ENCODE data around the gene NOM1. TPM values are rescaled to one million over a fixed set of nuclear protein-coding genes. Genes with fewer than 3 reads are reported as not detected.
"Not testable (repeated sequence)": the region's sequence is repeated elsewhere in the genome, so short reads cannot be mapped to it uniquely, and the experiment has no call there.

Gene NOM1
- polyA plus RNA-seq = 10 to 100 TPM in 1 of 4 donors, 1 to 10 TPM in 3; 3.6 to 19.7 (median 7.2) TPM
- long read RNA-seq, donor 1, full-length matches to known transcripts = 1 of 1 reads
- long read RNA-seq, donor 1, partial matches to known transcripts = 0 of 1 reads
- long read RNA-seq, donor 1, other reads (novel, unspliced or antisense) = 0 of 1 reads
- long read RNA-seq, donor 2 = 0 reads
- long read RNA-seq, donor 3 = 0 reads
- long read RNA-seq, donor 4 = 0 reads
- long read RNA-seq, donor 5 = 0 reads
- long read RNA-seq, donor 6 = 0 reads
- long read RNA-seq, donor 7 = 0 reads
- long read RNA-seq, donor 8 = 0 reads
- long read RNA-seq, donor 9, full-length matches to known transcripts = 1 of 1 reads
- long read RNA-seq, donor 9, partial matches to known transcripts = 0 of 1 reads
- long read RNA-seq, donor 9, other reads (novel, unspliced or antisense) = 0 of 1 reads
- long read RNA-seq, donor 10, full-length matches to known transcripts = 1 of 1 reads
- long read RNA-seq, donor 10, partial matches to known transcripts = 0 of 1 reads
- long read RNA-seq, donor 10, other reads (novel, unspliced or antisense) = 0 of 1 reads

GRCh38 chr7:156949541-156950380 lies at the start of gene NOM1:
Gene NOM1, plus strand, starts transcription at chr7:156949712. Its CDS starts 26 bp downstream, at chr7:156949738.
- 0% methylated on average over 85 to 115 of the region's 115 CpGs for WGBS, 3 donors
- peak within 1 kb of the TSS; percentile 69 to 96 (median 77) for H3K4me3 ChIP-seq (ENCODE audit: low read depth in 1 of 3, low read length in 3 of 3)
- H3K27me3 ChIP-seq (ENCODE audit: control insufficient read depth in 3 of 3, insufficient read depth in 3 of 3, low read length in 3 of 3) = peaks cover 0 to 6% (median 1%) of the 10 kb centered on the region in 3 donors
- H3K36me3 ChIP-seq (ENCODE audit: control insufficient read depth in 3 of 3, insufficient read depth in 2 of 3, low read depth in 1 of 3, low read length in 3 of 3) = peaks cover 8 to 15% (median 10%) of the 10 kb centered on the region in 3 donors
- FAIRE-seq (no peak), DNase-seq (peak; percentile 83 to 95)
- peak within 1 kb of the TSS in 1 of 3 donors; percentile 66 for H3K27ac ChIP-seq (ENCODE audit: low read depth in 1 of 3, low read length in 2 of 3)
- peaks cover 0 to 9% (median 5%) of the 10 kb centered on the region in 3 donors for H3K4me1 ChIP-seq (ENCODE audit: control insufficient read depth in 3 of 3, insufficient read depth in 2 of 3, low read depth in 1 of 3, low read length in 2 of 3)
- H3K9me3 ChIP-seq (ENCODE audit: control insufficient read depth in 2 of 2, insufficient read depth in 1 of 2, low read depth in 1 of 2, low read length in 1 of 2) = no peaks in the 10 kb centered on the region

- DNase-seq; FAIRE-seq; H3K27me3 ChIP-seq (ENCODE audit: control insufficient read depth in 3 of 3, insufficient read depth in 3 of 3, low read length in 3 of 3); H3K4me3 ChIP-seq (ENCODE audit: low read depth in 1 of 3, low read length in 3 of 3); H3K9me3 ChIP-seq (ENCODE audit: control insufficient read depth in 2 of 2, insufficient read depth in 1 of 2, low read depth in 1 of 2, low read length in 1 of 2); H3K27ac ChIP-seq (ENCODE audit: low read depth in 1 of 3, low read length in 2 of 3); H3K36me3 ChIP-seq (ENCODE audit: control insufficient read depth in 3 of 3, insufficient read depth in 2 of 3, low read depth in 1 of 3, low read length in 3 of 3); H3K4me1 ChIP-seq (ENCODE audit: control insufficient read depth in 3 of 3, insufficient read depth in 2 of 3, low read depth in 1 of 3, low read length in 2 of 3): not testable (repeated sequence)
- WGBS, 3 donors = 68 to 88% (median 72%) methylated on average over 9 of the region's 9 CpGs
Measured at GRCh38 chr7:156900093-156900492, 49.4 kb upstream of the NOM1 start.

- 28 to 51% (median 36%) methylated on average over 10 of the region's 10 CpGs for WGBS, 3 donors
- no peak for FAIRE-seq
- peaks cover 0 to 5% (median 0%) of the 10 kb centered on the region in 3 donors for H3K27me3 ChIP-seq (ENCODE audit: control insufficient read depth in 3 of 3, insufficient read depth in 3 of 3, low read length in 3 of 3)
- no peak for DNase-seq
- no peaks in the 10 kb centered on the region for H3K4me1 ChIP-seq (ENCODE audit: control insufficient read depth in 3 of 3, insufficient read depth in 2 of 3, low read depth in 1 of 3, low read length in 2 of 3)
- no peak overlapping the region for H3K4me3 ChIP-seq (ENCODE audit: low read depth in 1 of 3, low read length in 3 of 3)
- H3K9me3 ChIP-seq (ENCODE audit: control insufficient read depth in 2 of 2, insufficient read depth in 1 of 2, low read depth in 1 of 2, low read length in 1 of 2) = no peaks in the 10 kb centered on the region
- H3K27ac ChIP-seq (ENCODE audit: low read depth in 1 of 3, low read length in 2 of 3) = peak overlapping the region in 1 of 3 donors; percentile 49
- no peaks in the 10 kb centered on the region for H3K36me3 ChIP-seq (ENCODE audit: control insufficient read depth in 3 of 3, insufficient read depth in 2 of 3, low read depth in 1 of 3, low read length in 3 of 3)
Measured at GRCh38 chr7:156903232-156903909, 46.1 kb upstream of the NOM1 start.

GRCh38 chr7:156906200-156906649 lies 43.3 kb upstream of the NOM1 start:
- H3K9me3 ChIP-seq (ENCODE audit: control insufficient read depth in 2 of 2, insufficient read depth in 1 of 2, low read depth in 1 of 2, low read length in 1 of 2) = no peaks in the 10 kb centered on the region
- 69 to 81% (median 78%) methylated on average over 4 of the region's 4 CpGs for WGBS, 3 donors
- no peak overlapping the region for H3K4me3 ChIP-seq (ENCODE audit: low read depth in 1 of 3, low read length in 3 of 3)
- no peak overlapping the region for H3K27ac ChIP-seq (ENCODE audit: low read depth in 1 of 3, low read length in 2 of 3)
- FAIRE-seq (no peak), DNase-seq (no peak)
- no peaks in the 10 kb centered on the region for H3K27me3 ChIP-seq (ENCODE audit: control insufficient read depth in 3 of 3, insufficient read depth in 3 of 3, low read length in 3 of 3)
- H3K4me1 ChIP-seq (ENCODE audit: control insufficient read depth in 3 of 3, insufficient read depth in 2 of 3, low read depth in 1 of 3, low read length in 2 of 3) = no peaks in the 10 kb centered on the region
- H3K36me3 ChIP-seq (ENCODE audit: control insufficient read depth in 3 of 3, insufficient read depth in 2 of 3, low read depth in 1 of 3, low read length in 3 of 3) = no peaks in the 10 kb centered on the region

GRCh38 chr7:156907656-156908055 lies 41.9 kb upstream of the NOM1 start:
- DNase-seq = no peak
- 65 to 86% (median 77%) methylated on average over 4 of the region's 4 CpGs for WGBS, 3 donors
- Histone ChIP-seq H3K4me3 (ENCODE audit: low read depth in 1 of 3, low read length in 3 of 3) (no peak overlapping the region), H3K27ac (ENCODE audit: low read depth in 1 of 3, low read length in 2 of 3) (no peak overlapping the region), H3K36me3 (ENCODE audit: control insufficient read depth in 3 of 3, insufficient read depth in 2 of 3, low read depth in 1 of 3, low read length in 3 of 3) (no peaks in the 10 kb centered on the region), H3K9me3 (ENCODE audit: control insufficient read depth in 2 of 2, insufficient read depth in 1 of 2, low read depth in 1 of 2, low read length in 1 of 2) (no peaks in the 10 kb centered on the region), H3K27me3 (ENCODE audit: control insufficient read depth in 3 of 3, insufficient read depth in 3 of 3, low read length in 3 of 3) (no peaks in the 10 kb centered on the region), H3K4me1 (ENCODE audit: control insufficient read depth in 3 of 3, insufficient read depth in 2 of 3, low read depth in 1 of 3, low read length in 2 of 3) (no peaks in the 10 kb centered on the region)
- FAIRE-seq = no peak

GRCh38 chr7:156909574-156910252 lies 39.8 kb upstream of the NOM1 start:
- H3K36me3 ChIP-seq (ENCODE audit: control insufficient read depth in 3 of 3, insufficient read depth in 2 of 3, low read depth in 1 of 3, low read length in 3 of 3); DNase-seq; H3K27me3 ChIP-seq (ENCODE audit: control insufficient read depth in 3 of 3, insufficient read depth in 3 of 3, low read length in 3 of 3); H3K27ac ChIP-seq (ENCODE audit: low read depth in 1 of 3, low read length in 2 of 3); FAIRE-seq; H3K9me3 ChIP-seq (ENCODE audit: control insufficient read depth in 2 of 2, insufficient read depth in 1 of 2, low read depth in 1 of 2, low read length in 1 of 2); H3K4me3 ChIP-seq (ENCODE audit: low read depth in 1 of 3, low read length in 3 of 3); H3K4me1 ChIP-seq (ENCODE audit: control insufficient read depth in 3 of 3, insufficient read depth in 2 of 3, low read depth in 1 of 3, low read length in 2 of 3): not testable (repeated sequence)
- 69 to 81% (median 78%) methylated on average over 3 of the region's 3 CpGs for WGBS, 3 donors

- DNase-seq (no peak), FAIRE-seq (no peak)
- peaks cover 0 to 2% of the 10 kb centered on the region in 2 donors for H3K9me3 ChIP-seq (ENCODE audit: control insufficient read depth in 2 of 2, insufficient read depth in 1 of 2, low read depth in 1 of 2, low read length in 1 of 2)
- H3K4me1 ChIP-seq (ENCODE audit: control insufficient read depth in 3 of 3, insufficient read depth in 2 of 3, low read depth in 1 of 3, low read length in 2 of 3) = no peaks in the 10 kb centered on the region
- H3K27me3 ChIP-seq (ENCODE audit: control insufficient read depth in 3 of 3, insufficient read depth in 3 of 3, low read length in 3 of 3) = peaks cover 0 to 5% (median 2%) of the 10 kb centered on the region in 3 donors
- H3K36me3 ChIP-seq (ENCODE audit: control insufficient read depth in 3 of 3, insufficient read depth in 2 of 3, low read depth in 1 of 3, low read length in 3 of 3) = no peaks in the 10 kb centered on the region
- WGBS, 3 donors = 16 to 57% (median 35%) methylated on average over 1 of the region's 1 CpG
- H3K27ac ChIP-seq (ENCODE audit: low read depth in 1 of 3, low read length in 2 of 3) = no peak overlapping the region
- H3K4me3 ChIP-seq (ENCODE audit: low read depth in 1 of 3, low read length in 3 of 3) = no peak overlapping the region
Measured at GRCh38 chr7:156918635-156919034, 30.9 kb upstream of the NOM1 start.

Measured in small intestine (tissue), 16 donors.